HepG2 (cell line): ENCODE measurements around the gene SPHK1. TPM values are rescaled to one million over a fixed set of nuclear protein-coding genes. Genes with fewer than 3 reads are reported as not detected.

Source experiments
- ATAC-seq: fragments of 200-7000 bp; cut with Tn5 transposase; 3 replicates; pipeline ENCODE4 v1.9.1; 2020; ENCODE audit warnings: mild to moderate bottlenecking, moderate library complexity
- BruUV-seq: library from RNA; stranded (reverse); fragments of 400-500 nt; replicated peaks from 2 replicates; lab custom pipeline; 2021; lab: Mats Ljungman, UMichigan
- CTCF ChIA-PET: fragments of 300-600 bp; formaldehyde crosslinking; extraction: SDS; loops from one replicate; lab custom pipeline; 2021; ENCODE audit warnings: low total read pairs, inconsistent platforms, low intra/inter-chr PET ratio; lab: Yijun Ruan, JAX
- POLR2A ChIA-PET: fragments of 350-600 bp; sonication (Branson Sonifier 250); formaldehyde crosslinking; loops from one replicate; lab custom pipeline; 2020; ENCODE audit warnings: antibody characterized with exemption, inconsistent platforms; lab: Yijun Ruan, JAX
- DNase-seq: peaks from one replicate; pipeline ENCODE4 v3.0.0-alpha.2; 2015; ENCODE audit warnings: low spot score
- FAIRE-seq: peaks from 3 replicates; lab custom pipeline; 2011; peaks lifted over from hg19 to GRCh38; lab: Jason Lieb, UNC
- H2AFZ ChIP-seq: one replicate; pipeline ENCODE4 v1.6.1; 2011; ENCODE audit warnings: low read length, inconsistent platforms
- H3K27ac ChIP-seq: fragments of 300-600 bp; 3 replicates; pipeline ENCODE4 v1.8.0; 2011; ENCODE audit warnings: mixed run types, mild to moderate bottlenecking, mixed read lengths, low read length, inconsistent platforms; ENCODE audit not compliant: insufficient read depth; ENCODE audit errors: extremely low read length
- H3K27me3 ChIP-seq, 2 experiments: fragments of 200-600 bp in 1 of 2; 2 replicates in 1 of 2; 3 replicates in 1 of 2; pipeline versions ENCODE4 v1.6.0 to v1.8.0; 2011; ENCODE audit warnings: low read length in 2 of 2, mild to moderate bottlenecking in 2 of 2, moderate library complexity in 2 of 2, inconsistent platforms in 1 of 2; ENCODE audit not compliant: insufficient read depth in 2 of 2, control insufficient read depth in 1 of 2
- H3K36me3 ChIP-seq, 2 experiments: fragments of 200-600 bp in 1 of 2; replicated peaks in 1 of 2; 2 replicates in 1 of 2; 3 replicates in 1 of 2; pipeline versions ENCODE4 v1.5.1 to v1.8.0; 2011; ENCODE audit warnings: low read length in 2 of 2, inconsistent platforms in 1 of 2; ENCODE audit not compliant: insufficient read depth in 2 of 2, control insufficient read depth in 1 of 2
- H3K4me1 ChIP-seq: 2 replicates; pipeline ENCODE4 v1.5.1; 2012; ENCODE audit warnings: low read length, inconsistent platforms; ENCODE audit not compliant: insufficient read depth
- H3K4me2 ChIP-seq: 2 replicates; pipeline ENCODE4 v1.6.0; 2011; ENCODE audit warnings: low read depth, low read length, inconsistent platforms
- H3K4me3 ChIP-seq, 3 experiments: fragments of 200-600 bp in 1 of 3; sonication (generic), shearing (Covaris generic) in 1 of 3; replicated peaks in 1 of 3; 2 replicates each; pipeline ENCODE4 v1.5.1; 2011 to 2016; ENCODE audit warnings: low read length in 3 of 3, inconsistent platforms in 2 of 3, low read depth in 2 of 3, mild to moderate bottlenecking in 2 of 3, control low read depth in 1 of 3, mixed read lengths in 1 of 3; ENCODE audit not compliant: insufficient read depth in 1 of 3
- H3K79me2 ChIP-seq: one replicate; pipeline ENCODE4 v1.6.1; 2011; ENCODE audit warnings: low read length, inconsistent platforms; ENCODE audit not compliant: insufficient read depth
- H3K9ac ChIP-seq: 2 replicates; pipeline ENCODE4 v1.6.0; 2011; ENCODE audit warnings: mild to moderate bottlenecking, low read depth, low read length, inconsistent platforms; ENCODE audit not compliant: insufficient read depth
- H3K9me3 ChIP-seq: 2 replicates; pipeline ENCODE4 v1.5.1; 2012; ENCODE audit warnings: mild to moderate bottlenecking, low read length
- H4K20me1 ChIP-seq: 2 replicates; pipeline ENCODE4 v1.6.0; 2011; ENCODE audit warnings: inconsistent platforms, mild to moderate bottlenecking, low read length, moderate library complexity; ENCODE audit not compliant: insufficient read depth
- FOXC1 ChIP-seq: sonication (generic); formaldehyde crosslinking; IDR thresholded peaks from 2 replicates; pipeline ENCODE4 v1.8.0; 2022; ENCODE audit warnings: mild to moderate bottlenecking, missing genetic modification reagents, borderline replicate concordance
- FOXO4 ChIP-seq: sonication (generic); formaldehyde crosslinking; conservative IDR thresholded peaks from 2 replicates; pipeline ENCODE4 v1.8.1; 2023; ENCODE audit warnings: missing genetic modification reagents
- JUN ChIP-seq: sonication (generic); formaldehyde crosslinking; IDR thresholded peaks from 2 replicates; pipeline ENCODE4 v1.4.0; 2020; ENCODE audit warnings: mild to moderate bottlenecking, missing genetic modification reagents
- KDM4B ChIP-seq: sonication (generic); formaldehyde crosslinking; IDR thresholded peaks from 2 replicates; pipeline ENCODE4 v1.4.0; 2020; ENCODE audit warnings: missing genetic modification reagents
- PAWR ChIP-seq: sonication (generic); formaldehyde crosslinking; IDR thresholded peaks from 2 replicates; pipeline ENCODE4 v1.4.0; 2020; ENCODE audit warnings: missing genetic modification reagents, mild to moderate bottlenecking, borderline replicate concordance
- SUZ12 ChIP-seq: fragments of 150-350 bp; IDR thresholded peaks from 2 replicates; pipeline ENCODE4 v1.6.1; 2014; ENCODE audit warnings: low read depth, low read length
- UBTF ChIP-seq: sonication (generic); formaldehyde crosslinking; IDR thresholded peaks from 2 replicates; pipeline ENCODE4 v1.4.0; 2020; ENCODE audit warnings: mild to moderate bottlenecking, missing genetic modification reagents
- WGBS: methylation state at CpG from one replicate; pipeline ENCODE4 v1.1.6; 2017; ENCODE audit warnings: low lambda C conversion rate; 5-methylcytosine and 5-hydroxymethylcytosine counted together
- in situ Hi-C: cut with HindIII; loops from 2 replicates; pipeline ENCODE4 v1.10.0; 2017; ENCODE audit warnings: low pct_unique_long_range_greater_than_20kb; ENCODE audit not compliant: extremely low pct_ligation_motif_present
- intact Hi-C: fragments of 100-400 bp; cut with micrococcal nuclease; formaldehyde crosslinking; loops from one replicate; pipeline ENCODE4 v1.10.0; 2022; ENCODE audit not compliant: unreplicated experiment
- polyA plus RNA-seq, 8 experiments: library from polyadenylated mRNA; depleted of rRNA in 3 of 8; stranded (reverse) in 7 of 8; unstranded in 1 of 8; fragments of >200 nt; fragmentation: Illumina TruSeq in 4 of 8; extraction: Trizol in 4 of 8; gene quantifications; 2 replicates each; pipeline versions ENCODE4 v1.2.1 to v1.2.3, GENCODE V29; 2011 to 2016; ENCODE audit warnings: low read depth in 4 of 8, missing spikeins in 1 of 8, mixed read lengths in 1 of 8; ENCODE audit not compliant: insufficient read depth in 1 of 8
- total RNA-seq, 5 experiments: library from RNA; depleted of rRNA; stranded (reverse); fragments of >200 nt; fragmentation: Illumina TruSeq; extraction: Trizol; gene quantifications; 2 replicates each; pipeline ENCODE4 v1.2.3, GENCODE V29; 2016; ENCODE audit warnings: low read depth in 1 of 5

The SPHK1 gene
- total and polyA plus RNA-seq, 2 of the 13 experiments (the other 11 are each of a cell fraction or from before 2014, with no cell fraction given), result 129 to 160 TPM

GRCh38 chr17:76366247-76366646, 18.2 kb upstream of the SPHK1 start:
- Histone ChIP-seq H3K36me3 (no peaks in the 10 kb centered on the region), H3K9me3 (peaks cover 8% of the 10 kb centered on the region), H3K27me3 (no peaks in the 10 kb centered on the region), H3K27ac (no peak overlapping the region), H4K20me1 (no peaks in the 10 kb centered on the region), H3K4me2 (no peak overlapping the region), H3K79me2 (no peaks in the 10 kb centered on the region), H3K4me3 (no peak overlapping the region), H3K4me1 (peaks cover 78% of the 10 kb centered on the region), H2AFZ (no peak overlapping the region), H3K9ac (no peak overlapping the region)
- no peak for ATAC-seq
- ChIA-PET POLR2A (interaction anchor here (1.2 to 24.7 kb wide), 5 partner anchors 9 to 32 kb away, joined by 5 to 1379 read pairs (median 7); partner anchors contain the start of genes PRPSAP1 and SPHK1), CTCF (interaction anchor here (1.1 kb wide), 1 partner anchor 20 kb away, joined by 6 read pairs; no protein-coding TSS in a partner anchor)
- DNase-seq, result no peak
- no peak for FAIRE-seq
- in situ Hi-C loops, result no loop called here
- TF ChIP-seq SUZ12 (no peak), PAWR (CRISPR knock-in tag) (no peak), UBTF (CRISPR knock-in tag) (no peak), JUN (CRISPR knock-in tag) (no peak), FOXC1 (no peak), KDM4B (CRISPR knock-in tag) (no peak), FOXO4 (CRISPR knock-in tag) (0 out of 2 replicates have a peak, but pooled peaks have one; percentile 55)
- no TSS peak for BruUV-seq
- intact Hi-C loops, result no loop called here
- WGBS, result 97% methylated on average over 3 of the region's 3 CpGs
